DND-41 (cell line): ENCODE measurements around the gene ZBTB49.

Experiments used
- EZH2 ChIP-seq: IDR thresholded peaks from 3 replicates; pipeline ENCODE4 v1.6.1; 2012; ENCODE audit warnings: borderline replicate concordance, low read depth, mild to moderate bottlenecking, moderate library complexity, low read length, inconsistent platforms; ENCODE audit not compliant: severe bottlenecking
- TF ChIP-seq, protein P1 (sequence below): IDR thresholded peaks from 2 replicates; pipeline ENCODE4 v1.5.1; 2012; ENCODE audit warnings: borderline replicate concordance, low read length, moderate library complexity, mild to moderate bottlenecking; ENCODE audit not compliant: poor library complexity, severe bottlenecking; ENCODE audit errors: extremely low read depth

DNA sequence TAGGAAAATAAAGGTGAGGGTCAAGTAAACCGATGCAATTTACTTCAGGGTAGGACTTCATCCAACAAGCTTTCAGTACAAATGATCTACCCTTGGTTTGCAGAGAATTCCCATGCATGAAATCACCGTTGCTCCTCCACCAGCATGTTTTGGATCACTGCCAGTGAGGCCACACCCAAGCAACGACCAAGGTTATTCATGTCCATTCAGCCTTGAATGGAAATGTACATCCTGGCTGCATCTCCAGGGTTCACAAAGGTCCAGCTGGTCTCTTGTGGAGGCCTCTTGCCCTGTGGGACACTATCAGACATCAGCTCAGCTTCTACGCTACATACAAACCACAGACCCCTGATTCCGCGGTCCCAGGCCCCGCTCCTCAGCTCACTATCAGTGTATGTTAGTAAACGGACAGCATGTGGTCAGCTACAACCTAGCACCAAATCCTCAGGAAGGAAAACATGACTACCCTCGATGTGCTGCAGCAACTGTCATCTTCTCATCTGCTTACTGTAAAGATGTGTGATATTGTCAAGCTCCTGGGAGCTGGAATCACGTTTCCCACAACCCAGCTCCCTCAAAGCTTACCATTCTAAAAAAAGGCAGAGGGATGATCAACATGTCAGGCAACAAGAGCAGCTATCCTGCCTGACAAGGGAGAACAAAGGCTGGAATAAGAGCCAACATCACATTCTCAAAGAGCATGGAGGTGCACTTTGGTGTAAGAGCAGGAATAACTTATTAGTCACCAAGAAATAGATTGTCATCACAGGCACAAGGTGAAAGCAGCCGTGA is 5.0 kb upstream of the ZBTB49 start:
- TF ChIP-seq, protein P1, sequence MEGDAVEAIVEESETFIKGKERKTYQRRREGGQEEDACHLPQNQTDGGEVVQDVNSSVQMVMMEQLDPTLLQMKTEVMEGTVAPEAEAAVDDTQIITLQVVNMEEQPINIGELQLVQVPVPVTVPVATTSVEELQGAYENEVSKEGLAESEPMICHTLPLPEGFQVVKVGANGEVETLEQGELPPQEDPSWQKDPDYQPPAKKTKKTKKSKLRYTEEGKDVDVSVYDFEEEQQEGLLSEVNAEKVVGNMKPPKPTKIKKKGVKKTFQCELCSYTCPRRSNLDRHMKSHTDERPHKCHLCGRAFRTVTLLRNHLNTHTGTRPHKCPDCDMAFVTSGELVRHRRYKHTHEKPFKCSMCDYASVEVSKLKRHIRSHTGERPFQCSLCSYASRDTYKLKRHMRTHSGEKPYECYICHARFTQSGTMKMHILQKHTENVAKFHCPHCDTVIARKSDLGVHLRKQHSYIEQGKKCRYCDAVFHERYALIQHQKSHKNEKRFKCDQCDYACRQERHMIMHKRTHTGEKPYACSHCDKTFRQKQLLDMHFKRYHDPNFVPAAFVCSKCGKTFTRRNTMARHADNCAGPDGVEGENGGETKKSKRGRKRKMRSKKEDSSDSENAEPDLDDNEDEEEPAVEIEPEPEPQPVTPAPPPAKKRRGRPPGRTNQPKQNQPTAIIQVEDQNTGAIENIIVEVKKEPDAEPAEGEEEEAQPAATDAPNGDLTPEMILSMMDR: no peak
- no peak for TF ChIP-seq EZH2
